H1 (cell line): Measurements from ENCODE around the gene PCNX1. TPM values are rescaled to one million over a fixed set of nuclear protein-coding genes. Genes with fewer than 3 reads are reported as not detected.

ENCODE experiments used
- CTCF ChIA-PET: fragments of 300-600 bp; sonication (Branson Sonifier 250); formaldehyde crosslinking; loops from one replicate; lab custom pipeline; 2021; ENCODE audit not compliant: partially characterized antibody; lab: Charles Lee
- POLR2A ChIA-PET: fragments of 300-600 bp; sonication (Branson Sonifier 250); formaldehyde crosslinking; loops from one replicate; lab custom pipeline; 2021; ENCODE audit warnings: inconsistent platforms; ENCODE audit not compliant: partially characterized antibody; lab: Charles Lee
- DNase-seq, 2 experiments: peaks; one replicate each; pipeline versions ENCODE4 v3.0.0 to v3.0.0-alpha.2; 2010 to 2022; ENCODE audit warnings: low spot score in 2 of 2, low read depth in 1 of 2, mixed read lengths in 1 of 2
- FAIRE-seq: peaks from 2 replicates; lab custom pipeline; 2011; peaks lifted over from hg19 to GRCh38; lab: Jason Lieb, UNC
- H2AFZ ChIP-seq: 2 replicates; pipeline ENCODE4 v1.8.1; 2012; ENCODE audit warnings: low read length, inconsistent platforms
- H2AK5ac ChIP-seq: 2 replicates; pipeline ENCODE4 v1.6.1; 2013; ENCODE audit warnings: low read depth, low read length
- H2BK120ac ChIP-seq: replicated peaks from 2 replicates; pipeline ENCODE3; 2013; ENCODE audit warnings: low read depth, low read length, inconsistent platforms
- H2BK12ac ChIP-seq: 2 replicates; pipeline ENCODE4 v1.6.1; 2013; ENCODE audit warnings: low read depth, low read length
- H2BK15ac ChIP-seq: 2 replicates; pipeline ENCODE4 v1.6.1; 2013; ENCODE audit warnings: low read length
- H2BK20ac ChIP-seq: 2 replicates; pipeline ENCODE4 v1.6.1; 2013; ENCODE audit warnings: low read length
- H2BK5ac ChIP-seq: 2 replicates; pipeline ENCODE4 v1.6.1; 2013; ENCODE audit warnings: low read depth, low read length
- H3K14ac ChIP-seq: 2 replicates; pipeline ENCODE4 v1.6.1; 2013; ENCODE audit warnings: inconsistent platforms; ENCODE audit not compliant: insufficient read length
- H3K18ac ChIP-seq: 2 replicates; pipeline ENCODE4 v1.6.1; 2013; ENCODE audit warnings: low read length; ENCODE audit errors: extremely low read depth
- H3K23ac ChIP-seq: 2 replicates; pipeline ENCODE4 v1.6.1; 2013; ENCODE audit warnings: inconsistent platforms; ENCODE audit not compliant: insufficient read length
- H3K23me2 ChIP-seq: 2 replicates; pipeline ENCODE4 v1.6.1; 2013; ENCODE audit warnings: low read depth, low read length
- H3K27ac ChIP-seq: 2 replicates; pipeline ENCODE4 v1.6.1; 2011; ENCODE audit warnings: low read depth, low read length, inconsistent platforms
- H3K27me3 ChIP-seq, 4 experiments: replicated peaks in 1 of 4; 1 replicate in 1 of 4; 2 replicates in 3 of 4; pipeline versions ENCODE4 v1.6.1 to v1.8.1; 2011 to 2013; ENCODE audit warnings: low read length in 3 of 4, mild to moderate bottlenecking in 3 of 4, inconsistent platforms in 2 of 4, mixed read lengths in 2 of 4, moderate library complexity in 1 of 4; ENCODE audit not compliant: control insufficient read depth in 3 of 4, insufficient read depth in 3 of 4; ENCODE audit errors: extremely low read depth in 1 of 4
- H3K36me3 ChIP-seq, 4 experiments: 2 replicates each; pipeline versions ENCODE4 v1.6.1 to v1.8.1; 2011 to 2013; ENCODE audit warnings: mild to moderate bottlenecking in 4 of 4, low read length in 3 of 4, moderate library complexity in 2 of 4, control low read depth in 1 of 4, inconsistent platforms in 1 of 4; ENCODE audit not compliant: insufficient read depth in 4 of 4, control insufficient read depth in 2 of 4
- H3K4ac ChIP-seq: replicated peaks from 2 replicates; pipeline ENCODE3; 2013; ENCODE audit warnings: low read length, low read depth, mixed read lengths, inconsistent platforms; ENCODE audit not compliant: insufficient read length
- H3K4me1 ChIP-seq, 4 experiments: replicated peaks in 1 of 4; 1 replicate in 1 of 4; 2 replicates in 3 of 4; pipeline versions ENCODE4 v1.6.1 to v1.8.1; 2011 to 2013; ENCODE audit warnings: low read length in 3 of 4, inconsistent platforms in 2 of 4, mixed read lengths in 1 of 4; ENCODE audit not compliant: insufficient read depth in 4 of 4, control insufficient read depth in 3 of 4
- H3K4me2 ChIP-seq, 2 experiments: 2 replicates each; pipeline versions ENCODE4 v1.6.1 to v1.8.1; 2011 to 2013; ENCODE audit warnings: low read depth in 2 of 2, low read length in 2 of 2, control low read depth in 1 of 2, inconsistent platforms in 1 of 2, mild to moderate bottlenecking in 1 of 2; ENCODE audit not compliant: insufficient read depth in 1 of 2
- H3K4me3 ChIP-seq, 4 experiments: fragments of 200-600, 300-600 bp in 1 of 4; sonication (generic), shearing (Covaris generic), sonication (Bioruptor Twin) in 1 of 4; 2 replicates each; pipeline versions ENCODE4 v1.5.1 to v1.8.1; 2011 to 2016; ENCODE audit warnings: low read length in 4 of 4, low read depth in 3 of 4, control low read depth in 2 of 4, inconsistent platforms in 2 of 4, mild to moderate bottlenecking in 2 of 4, mixed read lengths in 1 of 4, moderate library complexity in 1 of 4; ENCODE audit not compliant: insufficient read depth in 2 of 4; ENCODE audit errors: extremely low read depth in 1 of 4
- H3K56ac ChIP-seq: replicated peaks from 2 replicates; pipeline ENCODE3; 2013; ENCODE audit warnings: low read depth, mild to moderate bottlenecking, mixed read lengths, low read length, inconsistent platforms; ENCODE audit not compliant: insufficient read length
- H3K79me1 ChIP-seq: 2 replicates; pipeline ENCODE4 v1.6.1; 2013; ENCODE audit warnings: low read depth, low read length, control low read depth
- H3K79me2 ChIP-seq, 2 experiments: 2 replicates each; pipeline versions ENCODE4 v1.6.1 to v1.8.1; 2012 to 2013; ENCODE audit warnings: low read length in 2 of 2, mild to moderate bottlenecking in 2 of 2, inconsistent platforms in 1 of 2; ENCODE audit not compliant: insufficient read depth in 2 of 2, control insufficient read depth in 1 of 2
- H3K9ac ChIP-seq, 4 experiments: replicated peaks in 1 of 4; 1 replicate in 1 of 4; 2 replicates in 3 of 4; pipeline versions ENCODE4 v1.6.1 to v1.8.1; 2011 to 2013; ENCODE audit warnings: low read depth in 3 of 4, low read length in 3 of 4, control low read depth in 2 of 4, mild to moderate bottlenecking in 2 of 4, moderate library complexity in 2 of 4, inconsistent platforms in 1 of 4; ENCODE audit errors: extremely low read depth in 1 of 4
- H3K9me3 ChIP-seq, 2 experiments: 2 replicates each; pipeline versions ENCODE4 v1.6.1 to v1.8.1; 2012 to 2013; ENCODE audit warnings: mild to moderate bottlenecking in 2 of 2, moderate library complexity in 2 of 2, control low read depth in 1 of 2, inconsistent platforms in 1 of 2, low read depth in 1 of 2, low read length in 1 of 2, mixed read lengths in 1 of 2; ENCODE audit not compliant: insufficient read depth in 2 of 2
- H4K20me1 ChIP-seq, 2 experiments: replicated peaks in 1 of 2; 2 replicates each; pipeline versions ENCODE3 to v1.8.1; 2011 to 2013; ENCODE audit warnings: inconsistent platforms in 2 of 2, low read length in 2 of 2, mild to moderate bottlenecking in 1 of 2; ENCODE audit not compliant: insufficient read depth in 2 of 2, control insufficient read depth in 1 of 2
- H4K5ac ChIP-seq: 2 replicates; pipeline ENCODE4 v1.6.1; 2013; ENCODE audit warnings: low read length, low read depth, mixed read lengths, inconsistent platforms; ENCODE audit not compliant: insufficient read length
- H4K8ac ChIP-seq: 2 replicates; pipeline ENCODE4 v1.8.0; 2013; ENCODE audit warnings: mild to moderate bottlenecking, moderate library complexity, low read length, inconsistent platforms; ENCODE audit not compliant: insufficient read depth; ENCODE audit errors: extremely low read depth
- H4K91ac ChIP-seq: replicated peaks from 2 replicates; pipeline ENCODE3; 2013; ENCODE audit warnings: low read length, mixed read lengths, inconsistent platforms; ENCODE audit not compliant: insufficient read length
- BCL11A ChIP-seq, 2 experiments: IDR thresholded peaks; one replicate each; pipeline ENCODE4 v1.6.1; 2011; ENCODE audit warnings: low read depth in 2 of 2, low read length in 2 of 2, mild to moderate bottlenecking in 2 of 2
- CBX5 ChIP-seq: fragments of 300-800, 300-1000 bp; sonication (generic); IDR thresholded peaks from 2 replicates; pipeline ENCODE4 v1.7.1; 2016; ENCODE audit warnings: antibody characterized with exemption, low read length, low read depth
- CBX8 ChIP-seq: fragments of 300-800, 300-1000 bp; sonication (generic); IDR thresholded peaks from 2 replicates; pipeline ENCODE4 v1.7.1; 2016; ENCODE audit warnings: low read depth, low read length, borderline replicate concordance
- FOSL1 ChIP-seq: IDR thresholded peaks from 2 replicates; pipeline ENCODE4 v1.6.1; 2011; ENCODE audit warnings: mild to moderate bottlenecking, low read depth, low read length, moderate library complexity; ENCODE audit not compliant: insufficient read depth
- PHF8 ChIP-seq: fragments of 200-600 bp; sonication (generic); conservative IDR thresholded peaks from 2 replicates; pipeline ENCODE4 v1.7.1; 2012; ENCODE audit warnings: low read depth, mild to moderate bottlenecking, inconsistent platforms, low read length, moderate library complexity
- RAD21 ChIP-seq, 2 experiments: IDR thresholded peaks in 1 of 2; conservative IDR thresholded peaks in 1 of 2; 2 replicates each; pipeline ENCODE4 v1.6.1; 2011; ENCODE audit warnings: low read depth in 2 of 2, low read length in 2 of 2, improper control_type of control experiment in 1 of 2, inconsistent platforms in 1 of 2, mild to moderate bottlenecking in 1 of 2, moderate library complexity in 1 of 2
- SAP30 ChIP-seq: fragments of 300-600 bp; sonication (generic); IDR thresholded peaks from 2 replicates; pipeline ENCODE4 v1.7.1; 2012; ENCODE audit warnings: low read length, moderate library complexity, mild to moderate bottlenecking, inconsistent platforms; ENCODE audit not compliant: insufficient read depth, insufficient replicate concordance
- SUZ12 ChIP-seq: fragments of 200-600 bp; sonication (generic); IDR thresholded peaks from 2 replicates; pipeline ENCODE4 v1.6.1; 2012; ENCODE audit warnings: mild to moderate bottlenecking, inconsistent platforms, low read length, moderate library complexity, mixed read lengths
- WGBS, 2 experiments: shearing (Covaris generic) in 1 of 2; methylation state at CpG; one replicate each; pipeline versions ENCODE4 v1.1.6 to v1.1.7; 2013 to 2015; ENCODE audit warnings: low lambda C conversion rate in 2 of 2, mixed read lengths in 2 of 2, inconsistent platforms in 1 of 2, low coverage in 1 of 2, missing lambda C conversion rate in 1 of 2; ENCODE audit not compliant: insufficient replicate concordance in 2 of 2, insufficient coverage in 1 of 2, insufficient read length in 1 of 2; ENCODE audit errors: extremely low coverage in 1 of 2, missing lambda C conversion rate in 1 of 2; 5-methylcytosine and 5-hydroxymethylcytosine counted together
- polyA plus RNA-seq, 7 experiments: library from polyadenylated mRNA; depleted of rRNA in 3 of 7; stranded (reverse) in 5 of 7; unstranded in 2 of 7; fragments of >200 nt in 5 of 7; fragments of 200-250 nt in 2 of 7; gene quantifications; 1 replicate in 5 of 7; 2 replicates in 1 of 7; 4 replicates in 1 of 7; pipeline versions ENCODE4 v1.2.1 to v1.2.3, GENCODE V29; 2011 to 2013; ENCODE audit warnings: missing spikeins in 2 of 7, mixed read lengths in 2 of 7
- total RNA-seq: library from RNA; stranded (reverse); fragmentation: NEBNext Ultra II Directional; extraction: Animal tissue kit (Norgen Biotek cat#: 25700); gene quantifications from 2 replicates; pipeline ENCODE4 v1.2.1, GENCODE V29; 2021

Gene PCNX1
- total and polyA plus RNA-seq, 2 of the 8 experiments (the other 6 are each of a cell fraction or from before 2014, with no cell fraction given) = 37.7 to 53.2 TPM

DNA sequence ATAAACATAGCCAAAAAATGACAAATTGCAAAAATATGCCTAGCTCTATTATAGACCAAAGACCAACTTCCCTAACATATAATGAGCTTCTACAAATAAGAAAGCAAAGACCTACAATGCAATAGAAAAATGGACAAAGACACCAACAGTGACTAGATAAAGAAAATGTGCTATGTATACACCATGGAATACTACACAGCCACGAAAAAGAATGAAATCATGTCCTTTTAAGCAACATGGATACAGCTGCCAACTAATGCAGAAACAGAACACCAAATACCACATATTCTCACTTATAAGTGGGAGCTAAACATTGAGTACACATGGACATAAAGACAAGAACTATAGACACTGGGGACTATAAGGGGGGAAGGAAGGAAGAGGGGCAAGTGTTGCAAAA lies 10.9 kb upstream of the PCNX1 start:
- Histone ChIP-seq H2AK5ac (no peak overlapping the region), H3K14ac (no peak overlapping the region), H4K91ac (no peak overlapping the region), H3K4me1 (no peaks in the 10 kb centered on the region), H2BK12ac (no peak overlapping the region), H3K27me3 (no peaks in the 10 kb centered on the region), H3K4ac (no peak overlapping the region), H2BK120ac (no peak overlapping the region), H3K36me3 (no peaks in the 10 kb centered on the region), H2BK20ac (no peak overlapping the region), H3K9ac (no peak overlapping the region), H4K8ac (no peak overlapping the region), H2BK15ac (no peak overlapping the region), H3K9me3 (no peaks in the 10 kb centered on the region), H3K18ac (no peak overlapping the region), H2AFZ (no peak overlapping the region), H3K23me2 (no peaks in the 10 kb centered on the region), H3K56ac (no peak overlapping the region), H4K20me1 (no peaks in the 10 kb centered on the region), H3K4me3 (no peak overlapping the region), H3K79me1 (no peaks in the 10 kb centered on the region), H3K27ac (no peak overlapping the region), H3K23ac (no peak overlapping the region), H3K79me2 (no peaks in the 10 kb centered on the region), H4K5ac (no peak overlapping the region), H3K4me2 (no peak overlapping the region), H2BK5ac (no peak overlapping the region)
- FAIRE-seq = no peak
- DNase-seq = no peak
- WGBS, 2 experiments = 75% methylated on average over 1 of the region's 1 CpG; no CpG with 5 or more reads in 1 of the 2 experiments
- no peak for TF ChIP-seq SUZ12
- TF ChIP-seq CBX8 = no peak
- TF ChIP-seq PHF8 = no peak
- no peak for TF ChIP-seq SAP30
- TF ChIP-seq BCL11A (IDR thresholded peaks at IDR 0.05; ENCODE audit: low read depth in 2 of 2, low read length in 2 of 2) = no peak
- TF ChIP-seq CBX5 = no peak
- no peak for TF ChIP-seq RAD21 (IDR thresholded peaks at IDR 0.05 in 1 of 2, conservative IDR thresholded peaks at IDR 0.05 in 1 of 2; ENCODE audit: low read depth in 2 of 2, low read length in 2 of 2)
- TF ChIP-seq FOSL1 = no peak
- POLR2A ChIA-PET = interaction anchor here (1.0 kb wide), 1 partner anchor 15 kb away, joined by 3 read pairs; no protein-coding TSS in a partner anchor
- CTCF ChIA-PET = interaction anchor here (0.7 to 1.4 kb wide), 3 partner anchors 8 to 58 kb away, joined by 3 read pairs; no protein-coding TSS in a partner anchor
